A549 (cell line): ENCODE data around the gene H2AZ2. TPM values are rescaled to one million over a fixed set of nuclear protein-coding genes. Genes with fewer than 3 reads are reported as not detected.

Experiments used
- ATAC-seq, 2 experiments: fragments of 200-7000 bp in 1 of 2; fragments of >200 bp in 1 of 2; cut with Nextera tagmentation in 1 of 2; cut with Tn5 transposase in 1 of 2; 3 replicates each; pipeline versions ENCODE4 v1.8.0 to v1.9.1; 2018 to 2020; ENCODE audit warnings: mild to moderate bottlenecking in 1 of 2, moderate library complexity in 1 of 2
- CTCF ChIA-PET: fragments of 300-600 bp; sonication (Branson Sonifier 250); formaldehyde crosslinking; extraction: SDS; loops from one replicate; lab custom pipeline; 2021; ENCODE audit warnings: antibody characterized with exemption, inconsistent platforms; lab: Yijun Ruan, JAX
- POLR2A ChIA-PET: fragments of 350-600 bp; formaldehyde crosslinking; extraction: SDS; loops from one replicate; lab custom pipeline; 2021; ENCODE audit warnings: antibody characterized with exemption, inconsistent platforms; lab: Yijun Ruan, JAX
- DNase-seq, 2 experiments: peaks; one replicate each; pipeline versions ENCODE4 v3.0.0 to v3.0.0-alpha.2; 2011 to 2016; ENCODE audit warnings: low read depth in 1 of 2, low spot score in 1 of 2
- FAIRE-seq: peaks from 2 replicates; lab custom pipeline; 2011; peaks lifted over from hg19 to GRCh38; lab: Jason Lieb, UNC
- H3K27ac ChIP-seq, 2 experiments: fragments of >200 bp; sonication (Bioruptor Twin); formaldehyde crosslinking; 3 replicates each; pipeline ENCODE4 v1.5.1; 2016 to 2017
- H3K4me1 ChIP-seq: fragments of >200 bp; sonication (Bioruptor Twin); formaldehyde crosslinking; 3 replicates; pipeline ENCODE4 v1.6.1; 2016
- H3K4me2 ChIP-seq: fragments of >200 bp; sonication (Bioruptor Twin); formaldehyde crosslinking; 3 replicates; pipeline ENCODE4 v1.6.1; 2016
- H3K4me3 ChIP-seq: fragments of >200 bp; sonication (Bioruptor Twin); formaldehyde crosslinking; 3 replicates; pipeline ENCODE4 v1.5.1; 2016
- H3K9me3 ChIP-seq: fragments of >200 bp; sonication (Bioruptor Twin); formaldehyde crosslinking; 3 replicates; pipeline ENCODE4 v1.6.1; 2016
- BCL3 ChIP-seq: fragments of >200 bp; sonication (Bioruptor Twin); formaldehyde crosslinking; IDR thresholded peaks from 3 replicates; pipeline ENCODE4 v1.6.1; 2016
- CBX8 ChIP-seq: fragments of 200-600 bp; sonication (generic); IDR thresholded peaks from 2 replicates; pipeline ENCODE4 v1.6.1; 2016
- CTCF ChIP-seq: fragments of >200 bp; sonication (Bioruptor Twin); formaldehyde crosslinking; IDR thresholded peaks from 3 replicates; pipeline ENCODE4 v1.5.1; 2016
- ELK1 ChIP-seq: fragments of 150-350 bp; IDR thresholded peaks from 2 replicates; pipeline ENCODE4 v1.6.1; 2014; ENCODE audit warnings: low read depth, mild to moderate bottlenecking, low read length
- EP300 ChIP-seq, 2 experiments: fragments of >200 bp; sonication (Bioruptor Twin); formaldehyde crosslinking; IDR thresholded peaks; 2 replicates in 1 of 2; 3 replicates in 1 of 2; pipeline ENCODE4 v1.6.1; 2016 to 2017
- FOSB ChIP-seq: fragments of 250-450 bp; sonication (Bioruptor Pico); IDR thresholded peaks from 2 replicates; pipeline ENCODE4 v1.5.0; 2020; ENCODE audit warnings: mild to moderate bottlenecking, moderate library complexity
- FOSL2 ChIP-seq, 2 experiments: fragments of 450-650 bp in 1 of 2; fragments of >200 bp in 1 of 2; sonication (Bioruptor Twin) in 1 of 2; formaldehyde crosslinking; IDR thresholded peaks; 2 replicates each; pipeline versions ENCODE4 v1.5.0 to v1.6.1; 2016 to 2020; ENCODE audit warnings: mild to moderate bottlenecking in 1 of 2, moderate library complexity in 1 of 2
- FOXS1 ChIP-seq: fragments of 250-450 bp; sonication (Bioruptor Pico); IDR thresholded peaks from 2 replicates; pipeline ENCODE4 v1.5.0; 2020; ENCODE audit warnings: mild to moderate bottlenecking, moderate library complexity
- HMGXB4 ChIP-seq: fragments of 250-450 bp; sonication (Bioruptor Pico); IDR thresholded peaks from 2 replicates; pipeline ENCODE4 v1.5.0; 2021; ENCODE audit warnings: mild to moderate bottlenecking, moderate library complexity, borderline replicate concordance
- HOXA7 ChIP-seq: fragments of 250-450 bp; sonication (Bioruptor Pico); IDR thresholded peaks from 2 replicates; pipeline ENCODE4 v1.5.0; 2020; ENCODE audit warnings: mild to moderate bottlenecking, moderate library complexity
- KDM1A ChIP-seq: fragments of 200-600 bp; sonication (generic); IDR thresholded peaks from 2 replicates; pipeline ENCODE4 v1.6.1; 2016; ENCODE audit warnings: low read depth, mild to moderate bottlenecking
- MAZ ChIP-seq: fragments of 150-350 bp; IDR thresholded peaks from 2 replicates; pipeline ENCODE4 v1.6.1; 2014; ENCODE audit warnings: antibody characterized with exemption, low read depth, low read length, borderline replicate concordance
- PBX3 ChIP-seq: IDR thresholded peaks from 2 replicates; pipeline ENCODE4 v1.6.1; 2012
- RARB ChIP-seq: fragments of 250-450 bp; sonication (Bioruptor Pico); IDR thresholded peaks from 2 replicates; pipeline ENCODE4 v1.8.0; 2021; ENCODE audit warnings: mild to moderate bottlenecking, moderate library complexity
- RCOR1 ChIP-seq: fragments of 150-350 bp; IDR thresholded peaks from 2 replicates; pipeline ENCODE4 v1.6.1; 2014; ENCODE audit warnings: antibody characterized with exemption, low read length, low read depth
- REST ChIP-seq: fragments of 200-600 bp; sonication (generic); IDR thresholded peaks from 2 replicates; pipeline ENCODE4 v1.6.1; 2016; ENCODE audit warnings: antibody characterized with exemption, mild to moderate bottlenecking, moderate library complexity
- SMC3 ChIP-seq: fragments of >200 bp; sonication (Bioruptor Twin); formaldehyde crosslinking; IDR thresholded peaks from 3 replicates; pipeline ENCODE4 v1.6.1; 2018; ENCODE audit warnings: inconsistent platforms
- SREBF2 ChIP-seq: fragments of 450-650 bp; IDR thresholded peaks from 2 replicates; pipeline ENCODE4 v1.6.1; 2014; ENCODE audit warnings: mild to moderate bottlenecking, moderate library complexity
- ZC3H11A ChIP-seq: fragments of 450-650 bp; IDR thresholded peaks from 2 replicates; pipeline ENCODE4 v1.6.1; 2014; ENCODE audit warnings: antibody characterized with exemption, mild to moderate bottlenecking
- ZFP36 ChIP-seq: fragments of 450-650 bp; IDR thresholded peaks from 2 replicates; pipeline ENCODE4 v1.6.1; 2014; ENCODE audit warnings: borderline replicate concordance; ENCODE audit not compliant: partially characterized antibody
- WGBS: methylation state at CpG from one replicate; pipeline ENCODE4 v1.1.6; 2017; ENCODE audit errors: missing lambda C conversion rate; 5-methylcytosine and 5-hydroxymethylcytosine counted together
- polyA plus RNA-seq, 4 experiments: library from polyadenylated mRNA; depleted of rRNA in 3 of 4; stranded (reverse); fragments of >200 nt; fragmentation: RNase III in 1 of 4; extraction: RNeasy Plus Mini Kit Qiagen cat#74134 plus additional on column Dnase treatment in 1 of 4; gene quantifications; 2 replicates in 3 of 4; 3 replicates in 1 of 4; pipeline ENCODE4 v1.2.3, GENCODE V29; 2011 to 2017

H2AZ2 gene
- polyA plus RNA-seq, 2 of the 4 experiments (the other 2 are of a cell fraction), result 241 to 262 TPM

- Histone ChIP-seq H3K27ac (no peak overlapping the region), H3K4me1 (peaks cover 24% of the 10 kb centered on the region), H3K4me3 (no peak overlapping the region), H3K4me2 (no peak overlapping the region), H3K9me3 (no peaks in the 10 kb centered on the region)
- TF ChIP-seq FOSL2 (IDR thresholded peaks at IDR 0.05) (no peak), FOSL2 (CRISPR knock-in tag; IDR thresholded peaks at IDR 0.05) (no peak), RARB (CRISPR knock-in tag) (no peak), RCOR1 (no peak), PBX3 (no peak), ZFP36 (no peak), ELK1 (no peak), REST (no peak), FOXS1 (CRISPR knock-in tag) (no peak), EP300 (IDR thresholded peaks at IDR 0.05) (no peak), KDM1A (no peak), MAZ (no peak), SMC3 (no peak), BCL3 (no peak), ZC3H11A (no peak), CBX8 (no peak), CTCF (no peak), FOSB (CRISPR knock-in tag) (no peak), HOXA7 (CRISPR knock-in tag) (no peak), HMGXB4 (CRISPR knock-in tag) (no peak), SREBF2 (no peak)
- DNase-seq (no peak), FAIRE-seq (no peak), ATAC-seq (no peak)
- CTCF ChIA-PET, result interaction anchor here (1.1 kb wide), 1 partner anchor 28 kb away, joined by 4 read pairs; no protein-coding TSS in a partner anchor
- WGBS, result 95% methylated on average over 6 of the region's 6 CpGs
- POLR2A ChIA-PET, result no interaction called here
Observed at GRCh38 chr7:44887293-44887692, 39.4 kb upstream of the H2AZ2 start.
